Prostate gland (tissue), 2 donors: ENCODE results near the gene TMEM185B. TPM values are rescaled to one million over a fixed set of nuclear protein-coding genes. Genes with fewer than 3 reads are reported as not detected.

Experiments
- DNase-seq: peaks from one replicate; pipeline ENCODE4 v3.0.0-alpha.2; 2019; ENCODE audit warnings: low spot score
- H3K27ac ChIP-seq, 2 donors: fragments of 200-600 bp; sonication (generic); 2 replicates each; pipeline ENCODE4 v1.5.1; 2017 to 2019
- H3K27me3 ChIP-seq: fragments of 200-600 bp; sonication (generic); replicated peaks from 2 replicates; pipeline ENCODE4 v1.5.1; 2019; ENCODE audit not compliant: insufficient read depth
- H3K36me3 ChIP-seq, 2 donors: fragments of 200-600 bp; sonication (generic); 1 replicate in 1 of 2; 2 replicates in 1 of 2; pipeline versions ENCODE4 v1.5.1 to v1.8.1; 2017 to 2019
- H3K4me1 ChIP-seq: fragments of 200-600 bp; sonication (generic); replicated peaks from 2 replicates; pipeline ENCODE4 v1.5.1; 2019
- H3K4me3 ChIP-seq, 2 donors: fragments of 200-600 bp; sonication (generic); 2 replicates each; pipeline ENCODE4 v1.5.1; 2017 to 2019
- H3K9me3 ChIP-seq: fragments of 200-600 bp; sonication (generic); 2 replicates; pipeline ENCODE4 v1.5.1; 2017
- CTCF ChIP-seq, 4 experiments: fragments of 200-600 bp in 2 of 4; fragments of 450-650 bp in 2 of 4; sonication (generic) in 2 of 4; IDR thresholded peaks; 1 replicate in 3 of 4; 2 replicates in 1 of 4; pipeline ENCODE4 v1.5.1; 2016 to 2019; ENCODE audit warnings: antibody characterized with exemption in 4 of 4, mild to moderate bottlenecking in 2 of 4, moderate library complexity in 2 of 4
- POLR2A ChIP-seq: fragments of 450-650 bp; IDR thresholded peaks from one replicate; pipeline ENCODE4 v1.6.1; 2016; ENCODE audit warnings: antibody characterized with exemption, mild to moderate bottlenecking
- POLR2AphosphoS5 ChIP-seq: sonication (generic); formaldehyde crosslinking; IDR thresholded peaks from one replicate; pipeline ENCODE4 v1.6.1; 2017; ENCODE audit warnings: antibody characterized with exemption
- WGBS: methylation state at CpG from one replicate; pipeline ENCODE4 v1.1.5; 2018; 5-methylcytosine and 5-hydroxymethylcytosine counted together
- intact Hi-C: fragments of 100-400 bp; cut with DNase I; formaldehyde crosslinking; loops from one replicate; pipeline ENCODE4 v1.14.2; 2022
- total RNA-seq, 2 donors: library from RNA; depleted of rRNA; stranded (reverse); fragments of >200 nt; gene quantifications; one replicate each; pipeline ENCODE4 v1.1.0, GENCODE V29; 2016

TMEM185B gene
- total RNA-seq, 2 donors from 2014 or later: 53.7 to 72.3 TPM

- H3K36me3 ChIP-seq: no peaks in the 10 kb centered on the region
- DNase-seq: no peak
- peaks cover 8% of the 10 kb centered on the region for H3K4me1 ChIP-seq
- no peaks in the 10 kb centered on the region for H3K9me3 ChIP-seq
- TF ChIP-seq CTCF (IDR thresholded peaks at IDR 0.05) (no peak), POLR2A (no peak), POLR2AphosphoS5 (no peak)
- no peaks in the 10 kb centered on the region for H3K27me3 ChIP-seq
- intact Hi-C loops: no loop called here
- H3K4me3 ChIP-seq: no peak overlapping the region
- no peak overlapping the region for H3K27ac ChIP-seq
- WGBS: 78% methylated on average over 3 of the region's 3 CpGs
These were observed 20.0 kb upstream of the TMEM185B start for GRCh38 chr2:120243211-120243610.

- peaks cover 8% of the 10 kb centered on the region for H3K4me1 ChIP-seq
- H3K36me3 ChIP-seq: no peaks in the 10 kb centered on the region
- TF ChIP-seq POLR2A (no peak), CTCF (IDR thresholded peaks at IDR 0.05) (no peak)
- no peak overlapping the region for H3K27ac ChIP-seq
- no peaks in the 10 kb centered on the region for H3K27me3 ChIP-seq
- intact Hi-C loops: no loop called here
- WGBS: 87% methylated on average over 6 of the region's 6 CpGs
- no peak overlapping the region for H3K4me3 ChIP-seq
- no peaks in the 10 kb centered on the region for H3K9me3 ChIP-seq
- DNase-seq: no peak
These were observed 18.5 kb upstream of the TMEM185B start for GRCh38 chr2:120241684-120242083.

GRCh38 chr2:120240901-120241429, 17.8 kb upstream of the TMEM185B start:
- intact Hi-C loops: no loop called here
- Histone ChIP-seq H3K27ac (no peak overlapping the region), H3K9me3 (no peaks in the 10 kb centered on the region), H3K36me3 (no peaks in the 10 kb centered on the region), H3K4me1 (peaks cover 8% of the 10 kb centered on the region), H3K4me3 (no peak overlapping the region), H3K27me3 (no peaks in the 10 kb centered on the region)
- DNase-seq: no peak
- no peak for TF ChIP-seq CTCF (IDR thresholded peaks at IDR 0.05)
- TF ChIP-seq POLR2A: no peak
- no peak for TF ChIP-seq POLR2AphosphoS5
- WGBS: 94% methylated on average over 10 of the region's 10 CpGs

GRCh38 chr2:120239488-120240287, 16.5 kb upstream of the TMEM185B start:
- intact Hi-C loops: no loop called here
- WGBS: 44% methylated on average over 22 of the region's 22 CpGs
- no peak overlapping the region for H3K27ac ChIP-seq

More at GRCh38 chr2:120239488-120240287, 16.5 kb upstream of the TMEM185B start:
- no peak overlapping the region for H3K4me3 ChIP-seq
- peaks cover 2% of the 10 kb centered on the region for H3K4me1 ChIP-seq
- H3K9me3 ChIP-seq: no peaks in the 10 kb centered on the region
- no peak for DNase-seq
- no peaks in the 10 kb centered on the region for H3K27me3 ChIP-seq
- H3K36me3 ChIP-seq: no peaks in the 10 kb centered on the region
- no peak for TF ChIP-seq CTCF (IDR thresholded peaks at IDR 0.05)
- TF ChIP-seq POLR2A: no peak
- no peak for TF ChIP-seq POLR2AphosphoS5
